HFFc6 (cell line): ENCODE measurements around the gene SMYD2. TPM values are rescaled to one million over a fixed set of nuclear protein-coding genes. Genes with fewer than 3 reads are reported as not detected.

Experiments
- DNase-seq: peaks from one replicate; pipeline ENCODE4 v3.0.0-alpha.2; 2018
- H3K27ac Mint-ChIP-seq: 2 replicates; pipeline ENCODE4 v1.8.0; 2020; ENCODE audit warnings: mild to moderate bottlenecking, mixed read lengths
- H3K27me3 Mint-ChIP-seq: 2 replicates; pipeline ENCODE4 v1.8.0; 2021; ENCODE audit warnings: mild to moderate bottlenecking, moderate library complexity, mixed read lengths; ENCODE audit not compliant: insufficient read depth
- H3K36me3 Mint-ChIP-seq: 2 replicates; pipeline ENCODE4 v1.8.0; 2021; ENCODE audit warnings: low read depth, mixed read lengths
- H3K4me1 Mint-ChIP-seq: 2 replicates; pipeline ENCODE4 v1.8.0; 2020; ENCODE audit warnings: low read depth, mixed read lengths
- H3K4me3 Mint-ChIP-seq: 2 replicates; pipeline ENCODE4 v1.8.0; 2020; ENCODE audit warnings: mild to moderate bottlenecking, moderate library complexity, mixed read lengths
- H3K9me3 Mint-ChIP-seq: 2 replicates; pipeline ENCODE4 v1.8.0; 2020; ENCODE audit warnings: mild to moderate bottlenecking, mixed read lengths
- total RNA-seq, 6 experiments: library from RNA; stranded (reverse); fragmentation: NEBNext Ultra II Directional; extraction: Animal tissue kit (Norgen Biotek cat#: 25700); gene quantifications; 2 replicates in 1 of 6; 3 replicates in 5 of 6; pipeline ENCODE4 v1.2.3, GENCODE V29; 2021
- TF ChIP-seq, protein P1 (sequence below): fragments of 200-600 bp; sonication (generic); IDR thresholded peaks from 2 replicates; pipeline ENCODE4 v1.5.0; 2021; ENCODE audit warnings: antibody characterized with exemption, mild to moderate bottlenecking

The SMYD2 gene
- total RNA-seq, 6 experiments from 2014 or later = 27.3 to 32.3 (median 29.5) TPM

DNA sequence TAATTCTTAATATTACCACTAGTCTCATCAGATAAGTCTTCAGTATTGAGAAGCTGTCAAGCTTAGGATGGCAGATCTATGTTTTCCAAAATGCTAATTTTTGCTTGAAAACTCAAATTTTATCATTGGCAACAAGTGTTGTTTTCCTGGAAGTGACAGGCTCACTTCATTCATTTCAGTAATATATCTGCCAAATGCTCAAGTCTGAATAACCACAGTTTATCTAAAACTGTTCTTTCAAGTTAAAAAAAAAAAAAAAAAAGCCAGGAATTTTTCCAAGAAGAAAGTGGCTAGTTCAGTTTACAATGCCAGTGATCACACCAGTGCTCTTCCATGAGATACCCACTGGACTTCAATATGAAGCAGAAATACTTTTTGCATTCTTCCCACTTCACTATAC lies 20.6 kb downstream of the SMYD2 start:
- peaks cover 8% of the 10 kb centered on the region for H3K36me3 Mint-ChIP-seq
- TF ChIP-seq, protein P1, sequence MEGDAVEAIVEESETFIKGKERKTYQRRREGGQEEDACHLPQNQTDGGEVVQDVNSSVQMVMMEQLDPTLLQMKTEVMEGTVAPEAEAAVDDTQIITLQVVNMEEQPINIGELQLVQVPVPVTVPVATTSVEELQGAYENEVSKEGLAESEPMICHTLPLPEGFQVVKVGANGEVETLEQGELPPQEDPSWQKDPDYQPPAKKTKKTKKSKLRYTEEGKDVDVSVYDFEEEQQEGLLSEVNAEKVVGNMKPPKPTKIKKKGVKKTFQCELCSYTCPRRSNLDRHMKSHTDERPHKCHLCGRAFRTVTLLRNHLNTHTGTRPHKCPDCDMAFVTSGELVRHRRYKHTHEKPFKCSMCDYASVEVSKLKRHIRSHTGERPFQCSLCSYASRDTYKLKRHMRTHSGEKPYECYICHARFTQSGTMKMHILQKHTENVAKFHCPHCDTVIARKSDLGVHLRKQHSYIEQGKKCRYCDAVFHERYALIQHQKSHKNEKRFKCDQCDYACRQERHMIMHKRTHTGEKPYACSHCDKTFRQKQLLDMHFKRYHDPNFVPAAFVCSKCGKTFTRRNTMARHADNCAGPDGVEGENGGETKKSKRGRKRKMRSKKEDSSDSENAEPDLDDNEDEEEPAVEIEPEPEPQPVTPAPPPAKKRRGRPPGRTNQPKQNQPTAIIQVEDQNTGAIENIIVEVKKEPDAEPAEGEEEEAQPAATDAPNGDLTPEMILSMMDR = no peak
- peaks cover 2% of the 10 kb centered on the region for H3K27me3 Mint-ChIP-seq
- no peak overlapping the region for H3K27ac Mint-ChIP-seq
- no peak for DNase-seq
- no peak overlapping the region for H3K4me3 Mint-ChIP-seq
- peaks cover 21% of the 10 kb centered on the region for H3K4me1 Mint-ChIP-seq
- H3K9me3 Mint-ChIP-seq = no peaks in the 10 kb centered on the region

DNA sequence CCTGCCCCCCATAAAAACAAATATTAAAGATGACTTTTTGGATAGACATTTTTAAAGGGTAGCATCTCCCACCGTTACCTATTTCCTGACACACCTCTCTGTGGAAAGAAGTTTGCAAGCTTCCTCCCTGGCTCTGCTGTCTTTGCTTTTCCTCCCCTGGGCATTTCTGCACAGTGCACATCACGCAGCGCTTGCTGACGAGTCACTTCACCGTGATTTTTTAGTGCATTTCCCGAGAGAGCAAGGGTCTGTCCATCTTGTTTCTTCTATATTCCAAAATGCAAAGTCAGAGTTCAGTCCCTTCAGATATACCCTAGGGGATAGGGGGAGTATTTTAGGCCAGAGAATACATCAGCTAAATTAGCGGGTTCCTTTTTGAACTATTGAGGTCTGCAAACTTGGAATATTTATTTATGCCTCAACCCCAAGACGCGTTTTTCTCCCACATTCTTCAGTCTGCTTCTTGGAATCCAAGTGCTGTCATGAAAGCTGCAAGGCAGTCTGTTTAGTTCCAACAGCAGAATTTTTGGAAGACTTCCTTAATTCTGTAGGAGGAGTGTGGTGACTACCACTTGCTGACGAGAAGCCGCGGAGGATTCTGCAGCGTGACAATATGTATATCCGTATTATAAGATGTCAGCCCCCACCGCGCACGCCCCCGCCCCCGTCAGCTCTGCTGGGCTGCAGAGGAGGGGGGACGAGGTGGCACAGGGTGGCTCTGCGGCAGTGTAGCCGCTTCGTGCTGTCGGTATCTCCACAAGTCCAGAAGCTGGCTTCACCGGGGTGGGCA lies 22.4 kb downstream of the SMYD2 start:
- no peak for DNase-seq
- Mint-ChIP-seq H3K4me3 (no peak overlapping the region), H3K27me3 (peaks cover 2% of the 10 kb centered on the region), H3K27ac (no peak overlapping the region), H3K36me3 (peaks cover 2% of the 10 kb centered on the region), H3K4me1 (peaks cover 3% of the 10 kb centered on the region), H3K9me3 (no peaks in the 10 kb centered on the region)
- TF ChIP-seq, protein P1 = no peak

DNA sequence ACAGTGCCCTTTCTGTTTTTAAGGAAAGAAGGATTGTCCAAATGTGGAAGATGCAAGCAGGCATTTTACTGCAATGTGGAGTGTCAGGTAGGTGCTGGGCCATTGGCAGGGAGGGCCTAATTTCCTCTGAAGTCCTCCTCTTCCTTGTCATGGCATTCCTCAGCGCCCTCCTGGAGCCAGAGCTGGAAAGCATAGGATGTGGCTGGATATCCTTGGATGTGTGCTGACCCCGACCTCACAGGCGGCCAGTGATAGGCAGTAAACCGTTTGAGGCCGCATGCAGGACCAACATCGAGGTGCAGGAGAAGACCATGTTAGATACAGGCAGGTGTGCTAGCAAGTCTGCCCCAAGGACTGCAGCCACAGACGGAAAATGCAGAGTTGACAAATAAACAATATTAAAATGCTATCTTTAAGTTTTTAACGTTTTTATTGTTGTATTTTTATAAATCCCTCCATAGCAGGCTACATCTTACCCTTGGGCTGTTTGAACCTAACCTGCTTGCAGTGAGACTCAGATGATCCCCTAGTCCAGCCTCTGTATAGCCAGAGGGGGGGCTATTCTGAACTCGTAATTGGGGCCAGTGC lies 24.3 kb downstream of the SMYD2 start:
- no peak overlapping the region for H3K27ac Mint-ChIP-seq
- DNase-seq = no peak
- TF ChIP-seq, protein P1 = no peak
- no peaks in the 10 kb centered on the region for H3K9me3 Mint-ChIP-seq
- no peak overlapping the region for H3K4me3 Mint-ChIP-seq
- no peaks in the 10 kb centered on the region; the same call in 1 of the 2 replicates for H3K4me1 Mint-ChIP-seq
- no peaks in the 10 kb centered on the region; the same call in 1 of the 2 replicates for H3K36me3 Mint-ChIP-seq
- no peaks in the 10 kb centered on the region; the same call in 1 of the 2 replicates for H3K27me3 Mint-ChIP-seq

DNA sequence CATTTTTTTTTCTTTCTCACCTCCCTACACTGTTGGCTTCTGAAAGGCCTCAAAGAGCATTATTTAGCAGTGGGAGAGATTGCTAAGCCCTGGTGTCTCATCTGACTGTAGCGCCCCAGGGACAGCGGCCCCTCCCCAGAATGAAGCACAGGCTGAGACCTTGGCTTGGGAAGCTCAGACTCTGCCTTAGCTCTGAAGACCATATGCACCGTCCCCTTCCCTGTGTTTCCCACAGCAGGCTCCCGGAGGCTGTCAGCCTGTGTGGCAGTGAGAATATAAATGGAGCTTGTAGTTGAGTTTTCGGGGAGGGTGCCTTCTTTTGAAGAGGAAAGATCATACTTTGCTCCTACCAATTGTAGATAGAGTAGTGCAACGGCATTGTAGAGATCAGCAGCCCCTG lies 25.3 kb downstream of the SMYD2 start:
- Mint-ChIP-seq H3K36me3 (no peaks in the 10 kb centered on the region), H3K27ac (no peak overlapping the region), H3K4me1 (no peaks in the 10 kb centered on the region; the same call in 1 of the 2 replicates), H3K9me3 (no peaks in the 10 kb centered on the region), H3K4me3 (no peak overlapping the region), H3K27me3 (no peaks in the 10 kb centered on the region)
- TF ChIP-seq, protein P1 = no peak
- no peak for DNase-seq

DNA sequence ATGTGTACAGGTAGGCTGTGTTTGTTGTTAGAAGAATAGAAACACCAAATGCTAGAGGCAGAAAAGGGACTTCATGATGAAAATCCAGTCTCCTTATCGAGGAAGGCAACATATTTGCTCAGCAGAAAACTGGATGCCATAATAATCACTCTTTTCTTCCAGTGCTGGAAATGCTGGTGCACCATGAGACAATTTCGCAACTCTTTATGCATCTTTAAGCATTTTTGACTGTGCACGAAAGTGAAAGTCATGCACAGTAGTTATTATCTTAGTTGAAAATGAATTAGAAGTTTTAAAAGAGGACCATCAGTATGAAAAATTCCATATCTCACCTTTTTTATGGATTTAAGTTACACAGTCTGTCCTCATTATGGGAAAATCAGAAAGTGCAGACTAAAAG lies 29.1 kb downstream of the SMYD2 start:
- Mint-ChIP-seq H3K9me3 (no peaks in the 10 kb centered on the region), H3K27me3 (no peaks in the 10 kb centered on the region), H3K4me1 (peaks cover 5% of the 10 kb centered on the region), H3K4me3 (no peak overlapping the region), H3K27ac (no peak overlapping the region), H3K36me3 (peaks cover 1% of the 10 kb centered on the region)
- no peak for DNase-seq
- TF ChIP-seq, protein P1 = no peak
